Measurements from ENCODE around the gene DOCK2.

The DOCK2 gene

DNA sequence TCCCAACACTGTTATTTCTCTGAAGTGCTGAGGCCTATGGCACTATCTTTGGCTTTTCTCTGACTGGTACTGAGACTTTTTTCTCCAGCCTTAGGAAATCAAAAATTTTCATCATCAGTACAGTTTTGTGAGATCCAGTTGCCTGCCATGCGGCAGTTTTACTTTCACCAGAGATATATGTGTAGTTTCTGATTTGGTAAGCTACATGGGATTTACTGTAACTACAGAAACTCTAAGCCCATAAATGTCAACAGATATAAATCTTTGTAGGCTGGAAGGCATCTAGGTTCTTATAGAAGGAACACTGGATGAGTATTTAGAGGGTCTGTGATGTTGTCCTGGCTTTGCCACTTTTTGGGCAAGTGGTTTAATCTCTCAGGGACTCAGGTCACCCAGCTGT lies 69.0 kb downstream of the DOCK2 start:
- H3K36me3 Mint-ChIP-seq (ENCODE audit: low read depth): no peaks in the 10 kb centered on the region
- no peak for DNase-seq
- TF ChIP-seq, protein P1, sequence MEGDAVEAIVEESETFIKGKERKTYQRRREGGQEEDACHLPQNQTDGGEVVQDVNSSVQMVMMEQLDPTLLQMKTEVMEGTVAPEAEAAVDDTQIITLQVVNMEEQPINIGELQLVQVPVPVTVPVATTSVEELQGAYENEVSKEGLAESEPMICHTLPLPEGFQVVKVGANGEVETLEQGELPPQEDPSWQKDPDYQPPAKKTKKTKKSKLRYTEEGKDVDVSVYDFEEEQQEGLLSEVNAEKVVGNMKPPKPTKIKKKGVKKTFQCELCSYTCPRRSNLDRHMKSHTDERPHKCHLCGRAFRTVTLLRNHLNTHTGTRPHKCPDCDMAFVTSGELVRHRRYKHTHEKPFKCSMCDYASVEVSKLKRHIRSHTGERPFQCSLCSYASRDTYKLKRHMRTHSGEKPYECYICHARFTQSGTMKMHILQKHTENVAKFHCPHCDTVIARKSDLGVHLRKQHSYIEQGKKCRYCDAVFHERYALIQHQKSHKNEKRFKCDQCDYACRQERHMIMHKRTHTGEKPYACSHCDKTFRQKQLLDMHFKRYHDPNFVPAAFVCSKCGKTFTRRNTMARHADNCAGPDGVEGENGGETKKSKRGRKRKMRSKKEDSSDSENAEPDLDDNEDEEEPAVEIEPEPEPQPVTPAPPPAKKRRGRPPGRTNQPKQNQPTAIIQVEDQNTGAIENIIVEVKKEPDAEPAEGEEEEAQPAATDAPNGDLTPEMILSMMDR (IDR thresholded peaks at IDR 0.05): no peak
- H3K4me1 Mint-ChIP-seq: peaks cover 41% of the 10 kb centered on the region
- H3K4me3 Mint-ChIP-seq: no peak overlapping the region
- no peaks in the 10 kb centered on the region for H3K9me3 Mint-ChIP-seq
- H3K27me3 Mint-ChIP-seq (ENCODE audit: low read depth, poor library complexity): peaks cover 18% of the 10 kb centered on the region
- no peak overlapping the region for H3K27ac Mint-ChIP-seq

DNA sequence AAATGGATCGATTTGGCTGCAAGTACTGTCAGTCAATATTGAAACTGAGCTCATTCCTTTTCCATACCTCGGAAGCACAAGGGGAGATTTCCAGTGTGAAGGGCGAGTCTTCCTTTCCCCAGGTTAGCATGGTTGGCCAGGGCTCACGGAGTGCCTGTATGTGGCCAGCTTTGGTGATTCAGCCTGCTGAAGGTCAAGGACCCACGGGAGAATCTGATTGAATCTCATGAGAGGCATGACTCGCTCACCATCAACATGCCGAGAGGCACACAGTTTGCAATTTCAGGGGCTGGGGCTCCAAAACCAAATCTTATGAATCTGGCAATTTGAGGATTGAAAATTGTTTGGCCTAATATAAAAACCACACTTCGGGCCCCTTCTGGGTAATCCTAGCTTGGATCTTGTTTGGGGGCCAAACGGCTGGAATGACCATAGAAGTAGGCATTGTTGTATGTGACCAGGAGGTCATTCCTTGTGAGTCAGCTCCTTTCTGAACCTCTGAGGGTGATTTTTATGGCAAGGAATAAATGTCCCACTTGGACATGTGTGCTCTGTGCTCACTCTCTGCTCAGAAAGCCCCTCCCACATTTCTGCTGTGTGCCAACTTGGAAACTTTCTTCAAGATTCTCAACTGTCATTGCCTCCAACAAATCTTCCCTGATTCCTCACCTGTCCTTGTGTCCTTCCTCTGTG lies 69.8 kb downstream of the DOCK2 start:
- Mint-ChIP-seq H3K27me3 (ENCODE audit: low read depth, poor library complexity) (peaks cover 18% of the 10 kb centered on the region), H3K4me3 (no peak overlapping the region), H3K36me3 (ENCODE audit: low read depth) (no peaks in the 10 kb centered on the region), H3K27ac (no peak overlapping the region), H3K4me1 (peaks cover 43% of the 10 kb centered on the region), H3K9me3 (no peaks in the 10 kb centered on the region)
- no peak for DNase-seq
- TF ChIP-seq, protein P1 (IDR thresholded peaks at IDR 0.05): no peak

DNA sequence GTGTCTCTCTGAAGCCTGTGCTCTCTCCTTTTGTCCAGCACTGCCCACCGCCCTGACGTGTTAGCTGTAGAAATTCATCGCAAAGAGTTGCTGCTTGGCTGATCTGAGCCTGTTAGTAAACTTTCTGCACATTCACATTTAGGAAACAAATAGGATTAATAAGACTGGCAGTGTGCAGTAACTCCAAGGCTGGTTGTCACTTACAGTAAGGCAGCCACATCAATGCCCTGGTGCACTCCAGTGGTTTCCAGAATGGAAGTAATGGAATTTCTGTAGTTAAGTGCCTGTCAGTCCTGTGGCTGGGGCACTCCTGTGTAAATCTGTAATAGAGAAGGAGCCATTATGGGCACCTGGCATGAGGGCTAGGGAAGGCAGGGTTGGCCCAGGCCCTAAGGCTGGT lies 70.6 kb downstream of the DOCK2 start:
- no peak overlapping the region for H3K27ac Mint-ChIP-seq
- no peaks in the 10 kb centered on the region for H3K9me3 Mint-ChIP-seq
- no peaks in the 10 kb centered on the region for H3K36me3 Mint-ChIP-seq (ENCODE audit: low read depth)
- peaks cover 18% of the 10 kb centered on the region for H3K27me3 Mint-ChIP-seq (ENCODE audit: low read depth, poor library complexity)
- peaks cover 37% of the 10 kb centered on the region for H3K4me1 Mint-ChIP-seq
- TF ChIP-seq, protein P1 (IDR thresholded peaks at IDR 0.05): no peak
- H3K4me3 Mint-ChIP-seq: no peak overlapping the region
- DNase-seq: no peak

DNA sequence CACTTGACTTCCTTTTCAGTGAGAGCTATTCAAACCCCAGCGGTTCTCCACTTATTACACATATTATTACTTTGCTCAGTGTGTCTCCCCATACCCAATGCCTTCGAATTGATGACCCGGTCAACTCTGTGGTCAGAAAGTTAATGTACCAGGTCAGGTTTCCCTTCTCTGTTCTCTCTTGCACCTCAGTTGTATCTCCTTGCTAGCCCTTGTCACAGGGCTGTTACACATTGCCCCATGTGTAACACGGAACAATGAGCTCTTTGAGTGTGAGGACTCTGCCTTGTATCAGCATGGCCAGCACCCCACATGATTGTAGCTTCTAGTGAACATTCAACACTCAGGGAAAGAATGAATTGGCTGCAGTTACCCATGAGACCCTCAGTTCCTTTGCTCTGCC lies 73.6 kb downstream of the DOCK2 start:
- no peak overlapping the region for H3K27ac Mint-ChIP-seq
- H3K4me1 Mint-ChIP-seq: peaks cover 22% of the 10 kb centered on the region
- no peak overlapping the region for H3K4me3 Mint-ChIP-seq
- TF ChIP-seq, protein P1 (IDR thresholded peaks at IDR 0.05): no peak
- no peak for DNase-seq
- peaks cover 18% of the 10 kb centered on the region for H3K27me3 Mint-ChIP-seq (ENCODE audit: low read depth, poor library complexity)
- H3K36me3 Mint-ChIP-seq (ENCODE audit: low read depth): no peaks in the 10 kb centered on the region
- H3K9me3 Mint-ChIP-seq: peaks cover 7% of the 10 kb centered on the region

DNA sequence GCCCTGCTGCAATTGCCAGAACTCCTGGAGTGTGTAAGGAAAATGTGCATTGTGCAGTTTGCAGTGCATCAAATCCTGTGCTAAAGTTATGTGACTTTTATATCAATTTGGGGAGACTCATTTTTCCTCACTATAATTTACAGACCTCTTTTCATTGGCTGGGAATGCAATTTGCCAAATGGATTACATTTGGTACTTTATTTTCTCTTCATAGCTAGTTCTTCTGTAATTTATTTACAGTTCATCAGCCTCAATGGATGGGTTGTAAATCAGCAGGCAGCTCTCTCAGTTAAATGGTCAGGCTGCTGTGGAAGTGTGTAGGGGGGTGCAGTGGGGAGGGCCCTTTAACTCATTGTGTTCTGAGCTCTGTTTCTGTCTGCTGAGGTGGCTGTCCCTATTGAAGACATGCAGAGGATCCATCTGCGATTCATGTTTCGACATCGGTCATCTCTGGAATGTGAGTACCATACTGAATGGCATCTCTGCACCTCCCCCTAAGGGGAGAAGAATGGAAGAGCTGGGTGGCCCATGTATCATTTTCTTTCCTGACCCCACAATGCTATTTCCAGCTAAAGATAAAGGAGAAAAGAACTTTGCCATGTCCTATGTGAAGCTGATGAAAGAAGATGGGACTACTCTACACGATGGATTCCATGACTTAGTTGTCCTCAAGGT lies 74.6 kb downstream of the DOCK2 start:
- no peak overlapping the region for H3K27ac Mint-ChIP-seq

More for the DNA sequence above, 74.6 kb downstream of the DOCK2 start:
- no peaks in the 10 kb centered on the region for H3K36me3 Mint-ChIP-seq (ENCODE audit: low read depth)
- peaks cover 16% of the 10 kb centered on the region for H3K4me1 Mint-ChIP-seq
- DNase-seq: no peak
- no peak overlapping the region for H3K4me3 Mint-ChIP-seq
- TF ChIP-seq, protein P1 (IDR thresholded peaks at IDR 0.05): no peak
- H3K9me3 Mint-ChIP-seq: peaks cover 7% of the 10 kb centered on the region
- H3K27me3 Mint-ChIP-seq (ENCODE audit: low read depth, poor library complexity): peaks cover 18% of the 10 kb centered on the region

Measured in nephron progenitor cell (in vitro differentiated cells).